Left cardiac atrium (tissue), 4 donors: ENCODE measurements around the gene GAGE10. TPM values are rescaled to one million over a fixed set of nuclear protein-coding genes. Genes with fewer than 3 reads are reported as not detected.
"Not testable (repeated sequence)": the region's sequence is repeated elsewhere in the genome, so short reads cannot be mapped to it uniquely, and the experiment has no call there.

Experiments
- ATAC-seq, 2 donors: fragments of 200-7000 bp; cut with Tn5 transposase; one replicate each; pipeline ENCODE4 v1.9.1; 2020; ENCODE audit warnings: mild to moderate bottlenecking in 2 of 2, moderate library complexity in 2 of 2
- DNase-seq: peaks from one replicate; pipeline ENCODE4 v3.0.0-alpha.2; 2020
- intact Hi-C, 2 donors: fragments of 100-400 bp; cut with DNase I; formaldehyde crosslinking; loops; one replicate each; pipeline versions ENCODE4 v1.14.1 to v1.15.1; 2022 to 2023
- total RNA-seq, 2 donors: library from RNA; stranded (reverse); fragmentation: NEBNext Ultra II Directional; extraction: Animal tissue kit (Norgen Biotek cat#: 25700); gene quantifications; one replicate each; pipeline ENCODE4 v1.2.1, GENCODE V29; 2021
- donor health status: DM: no; HTN: yes; CAD: no.
- donor health status: DM: no; HTN: yes; CAD: no; lungs with severe emphysema.
- donor health status: DM: yes; HTN: yes; CAD: no.
- donor health status: Dilated cardiomyopathy.

The GAGE10 gene
- total RNA-seq, 2 donors from 2014 or later: not detected

DNA sequence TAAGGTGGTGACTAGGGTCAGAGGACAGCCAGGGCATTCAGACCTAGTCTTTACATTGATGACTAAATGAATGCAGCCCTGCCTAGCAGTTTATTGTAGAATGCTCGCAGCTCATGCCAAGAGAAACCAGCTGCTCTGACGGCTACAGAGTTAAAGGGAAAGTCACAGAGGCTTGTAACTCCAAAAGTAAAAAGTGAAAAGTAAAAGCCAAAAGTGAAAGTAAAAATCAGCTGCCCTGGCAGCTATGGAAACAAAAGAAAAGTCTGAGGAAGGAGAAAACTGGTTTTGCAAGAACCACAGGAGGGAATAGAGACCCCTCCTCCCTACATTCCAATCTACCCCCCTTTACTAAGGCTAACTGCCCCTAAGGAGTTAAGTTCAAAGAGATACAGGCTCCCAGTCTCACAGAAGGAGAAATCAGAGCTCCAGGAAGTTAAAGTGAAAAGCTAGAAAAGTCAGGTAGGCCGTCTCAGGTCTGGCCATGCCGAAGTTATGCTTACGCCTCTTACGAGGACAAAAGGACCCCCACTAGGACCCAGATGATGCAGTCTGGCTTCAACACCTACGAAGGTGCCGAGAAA, 6.0 kb downstream of the GAGE10 start:
- ATAC-seq: peak; percentile 26 to 38

DNA sequence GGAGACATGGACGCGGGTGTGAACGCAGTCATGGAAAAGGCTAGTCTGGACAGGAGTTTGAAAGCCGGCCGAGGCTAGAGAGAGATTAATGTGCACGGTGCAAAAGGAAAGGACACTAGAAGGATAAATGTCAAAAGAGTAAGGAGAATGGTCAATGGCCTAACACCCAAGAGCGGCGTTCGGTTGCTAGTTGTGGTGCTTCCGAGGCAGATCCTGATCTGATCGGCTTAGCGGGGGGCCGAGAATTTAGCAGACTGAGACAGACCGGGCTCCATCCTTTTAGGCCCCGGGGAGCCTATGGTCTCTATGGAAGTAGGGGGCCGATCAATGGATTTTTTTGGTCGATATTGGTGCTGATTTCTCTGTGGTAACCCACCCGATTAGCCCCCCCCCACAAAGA, 6.9 kb downstream of the GAGE10 start:
- no peak for ATAC-seq
- intact Hi-C loops: no loop called here
- DNase-seq: no peak

More for the DNA sequence above, 6.0 kb downstream of the GAGE10 start:
- no peak for DNase-seq
- intact Hi-C loops: no loop called here

DNA sequence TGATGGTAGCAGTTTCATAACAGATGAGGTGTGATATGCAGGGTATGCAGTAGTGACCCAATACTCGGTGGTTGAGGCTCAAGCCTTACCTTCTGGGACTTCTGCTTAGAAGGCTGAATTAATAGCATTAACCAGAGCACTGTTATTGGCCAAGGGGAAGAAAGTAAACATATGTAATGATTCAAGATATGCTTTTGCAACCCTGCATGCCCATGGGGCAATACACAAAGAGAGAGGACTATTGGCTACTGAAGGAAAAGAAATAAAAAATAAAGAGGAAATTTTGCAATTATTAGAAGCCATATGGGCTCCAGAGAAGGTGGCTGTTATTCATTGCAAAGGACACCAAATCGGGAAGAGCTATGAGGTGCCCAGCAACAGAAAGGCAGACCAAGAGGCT, 8.7 kb downstream of the GAGE10 start:
- ATAC-seq: no peak
- intact Hi-C loops: no loop called here

DNA sequence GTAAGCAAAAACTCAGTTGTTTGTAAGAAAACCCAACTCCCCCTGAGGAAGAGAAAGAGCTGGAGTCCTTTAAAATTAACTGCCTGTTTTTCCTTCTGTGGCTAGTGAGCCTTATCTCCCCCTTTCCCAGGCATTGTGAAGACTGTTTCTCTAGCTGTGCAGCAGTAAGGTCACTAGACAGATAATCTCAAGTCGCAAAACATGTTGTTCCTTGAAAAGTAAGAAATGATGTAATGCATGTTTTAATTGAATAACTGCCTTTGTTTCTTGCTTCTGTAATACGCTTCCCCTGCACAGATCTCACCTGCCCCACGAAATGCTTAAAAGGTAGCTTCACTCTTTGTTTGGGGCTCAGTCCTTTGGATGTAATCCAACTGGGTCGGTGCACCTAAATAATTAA, 12.6 kb downstream of the GAGE10 start:
- ATAC-seq (no peak), DNase-seq (no peak)
- intact Hi-C loops: no loop called here

More for the DNA sequence above, 8.7 kb downstream of the GAGE10 start:
- DNase-seq: no peak

DNA sequence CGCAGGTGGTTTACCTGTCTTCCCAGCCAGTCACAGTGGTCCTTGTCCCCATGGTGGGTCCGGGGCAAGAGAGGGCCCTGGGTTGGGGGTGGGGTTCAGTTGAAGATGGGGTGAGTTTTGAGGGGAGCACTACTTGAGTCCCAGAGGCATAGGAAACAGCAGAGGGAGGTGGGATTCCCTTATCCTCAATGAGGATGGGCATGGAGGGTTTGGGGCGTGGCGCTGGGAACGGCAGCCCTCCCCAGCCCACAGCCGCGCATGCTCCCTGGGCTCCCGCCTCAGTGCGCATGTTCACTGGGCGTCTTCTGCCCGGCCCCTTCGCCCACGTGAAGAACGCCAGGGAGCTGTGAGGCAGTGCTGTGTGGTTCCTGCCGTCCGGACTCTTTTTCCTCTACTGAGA, 18.3 kb downstream of the GAGE10 start, which contains the start of gene GAGE12J:
Gene GAGE12J, plus strand, starts transcription at position 301 of the 400 bp plus-strand sequence. CDS start 1,157 bp downstream, outside the sequence.
- intact Hi-C loops, ATAC-seq, DNase-seq: not testable (repeated sequence)

DNA sequence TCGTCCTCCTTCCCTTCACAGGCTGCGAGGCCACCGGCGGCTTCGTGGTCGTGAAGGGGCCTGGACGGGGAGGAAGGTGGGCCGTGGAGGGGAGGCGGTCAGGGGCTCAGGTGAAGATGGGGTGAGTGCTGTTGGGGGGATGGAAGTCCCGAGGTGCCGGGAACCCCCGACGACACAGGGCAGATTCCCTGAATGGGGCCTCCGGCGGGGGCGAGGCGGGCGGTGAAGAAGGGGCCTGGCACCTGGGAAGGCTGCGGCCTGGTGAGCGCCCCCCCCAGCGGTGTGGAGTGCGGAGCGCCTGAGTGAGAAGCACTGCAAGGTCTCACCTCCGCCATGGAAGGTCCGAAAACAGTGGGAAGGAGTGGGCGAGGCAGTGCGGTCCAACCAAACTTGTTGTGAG, 18.8 kb downstream of the GAGE10 start:
- intact Hi-C loops, ATAC-seq, DNase-seq: not testable (repeated sequence)

DNA sequence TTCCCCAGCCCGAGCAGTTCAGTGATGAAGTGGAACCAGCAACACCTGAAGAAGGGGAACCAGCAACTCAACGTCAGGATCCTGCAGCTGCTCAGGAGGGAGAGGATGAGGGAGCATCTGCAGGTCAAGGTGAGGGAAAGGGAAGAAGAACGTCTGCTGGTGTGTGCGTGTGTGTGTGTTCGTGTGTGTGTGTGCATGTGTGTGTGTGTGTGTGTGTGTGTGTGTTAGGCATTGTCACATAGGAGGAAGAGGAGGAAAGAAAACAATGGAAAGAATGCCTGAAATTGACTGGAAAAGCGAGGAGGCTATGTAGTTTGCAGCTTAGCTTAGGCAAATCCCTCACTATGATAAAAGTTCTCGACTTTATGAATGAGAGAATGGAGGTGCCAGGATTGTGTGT, 20.3 kb downstream of the GAGE10 start:
- intact Hi-C loops, ATAC-seq, DNase-seq: not testable (repeated sequence)

DNA sequence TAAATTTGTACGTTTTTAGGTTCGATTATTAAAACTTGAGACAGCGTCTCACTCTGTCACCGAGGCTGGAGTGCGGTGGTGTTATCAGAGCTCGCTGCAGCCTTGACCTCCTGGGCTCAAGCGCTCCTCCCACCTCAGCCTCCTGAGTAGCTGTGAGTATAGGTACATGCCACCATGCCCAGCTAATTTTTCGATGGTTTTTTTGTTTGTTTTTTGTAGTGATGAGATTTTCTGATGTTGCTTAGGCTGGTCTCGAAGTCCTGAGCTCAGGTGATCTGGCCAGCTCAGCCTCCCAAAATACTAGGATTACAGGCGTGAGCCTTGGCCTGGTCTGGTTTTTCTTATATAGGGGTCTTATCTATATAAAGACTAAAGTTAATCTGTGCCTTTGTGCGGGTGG, 27.0 kb downstream of the GAGE10 start:
- intact Hi-C loops, DNase-seq, ATAC-seq: not testable (repeated sequence)

DNA sequence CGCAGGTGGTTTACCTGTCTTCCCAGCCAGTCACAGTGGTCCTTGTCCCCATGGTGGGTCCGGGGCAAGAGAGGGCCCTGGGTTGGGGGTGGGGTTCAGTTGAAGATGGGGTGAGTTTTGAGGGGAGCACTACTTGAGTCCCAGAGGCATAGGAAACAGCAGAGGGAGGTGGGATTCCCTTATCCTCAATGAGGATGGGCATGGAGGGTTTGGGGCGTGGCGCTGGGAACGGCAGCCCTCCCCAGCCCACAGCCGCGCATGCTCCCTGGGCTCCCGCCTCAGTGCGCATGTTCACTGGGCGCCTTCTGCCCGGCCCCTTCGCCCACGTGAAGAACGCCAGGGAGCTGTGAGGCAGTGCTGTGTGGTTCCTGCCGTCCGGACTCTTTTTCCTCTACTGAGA, 27.8 kb downstream of the GAGE10 start, which contains the start of gene GAGE13:
Gene GAGE13, plus strand, starts transcription at position 301 of the 400 bp plus-strand sequence. CDS start 1,156 bp downstream, outside the sequence.
- DNase-seq, intact Hi-C loops, ATAC-seq: not testable (repeated sequence)

DNA sequence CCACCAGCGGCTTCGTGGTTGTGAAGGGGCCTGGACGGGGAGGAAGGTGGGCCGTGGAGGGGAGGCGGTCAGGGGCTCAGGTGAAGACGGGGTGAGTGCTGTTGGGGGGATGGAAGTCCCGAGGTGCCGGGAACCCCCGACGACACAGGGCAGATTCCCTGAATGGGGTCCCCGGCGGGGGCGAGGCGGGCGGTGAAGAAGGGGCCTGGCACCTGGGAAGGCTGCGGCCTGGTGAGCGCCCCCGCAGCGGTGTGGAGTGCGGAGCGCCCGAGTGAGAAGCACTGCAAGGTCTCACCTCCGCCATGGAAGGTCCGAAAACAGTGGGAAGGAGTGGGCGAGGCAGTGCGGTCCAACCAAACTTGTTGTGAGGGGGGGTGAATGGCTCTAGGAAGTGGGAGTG, 28.4 kb downstream of the GAGE10 start:
- DNase-seq, intact Hi-C loops: not testable (repeated sequence)

DNA sequence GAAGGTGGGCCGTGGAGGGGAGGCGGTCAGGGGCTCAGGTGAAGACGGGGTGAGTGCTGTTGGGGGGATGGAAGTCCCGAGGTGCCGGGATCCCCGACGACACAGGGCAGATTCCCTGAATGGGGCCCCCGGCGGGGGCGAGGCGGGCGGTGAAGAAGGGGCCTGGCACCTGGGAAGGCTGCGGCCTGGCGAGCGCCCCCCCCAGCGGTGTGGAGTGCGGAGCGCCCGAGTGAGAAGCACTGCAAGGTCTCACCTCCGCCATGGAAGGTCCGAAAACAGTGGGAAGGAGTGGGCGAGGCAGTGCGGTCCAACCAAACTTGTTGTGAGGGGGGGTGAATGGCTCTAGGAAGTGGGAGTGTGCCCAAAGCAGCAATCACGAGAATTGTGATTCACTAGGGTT, 38.0 kb downstream of the GAGE10 start:
- intact Hi-C loops, ATAC-seq, DNase-seq: not testable (repeated sequence)

More for the DNA sequence above, 28.4 kb downstream of the GAGE10 start:
- not testable (repeated sequence) for ATAC-seq

DNA sequence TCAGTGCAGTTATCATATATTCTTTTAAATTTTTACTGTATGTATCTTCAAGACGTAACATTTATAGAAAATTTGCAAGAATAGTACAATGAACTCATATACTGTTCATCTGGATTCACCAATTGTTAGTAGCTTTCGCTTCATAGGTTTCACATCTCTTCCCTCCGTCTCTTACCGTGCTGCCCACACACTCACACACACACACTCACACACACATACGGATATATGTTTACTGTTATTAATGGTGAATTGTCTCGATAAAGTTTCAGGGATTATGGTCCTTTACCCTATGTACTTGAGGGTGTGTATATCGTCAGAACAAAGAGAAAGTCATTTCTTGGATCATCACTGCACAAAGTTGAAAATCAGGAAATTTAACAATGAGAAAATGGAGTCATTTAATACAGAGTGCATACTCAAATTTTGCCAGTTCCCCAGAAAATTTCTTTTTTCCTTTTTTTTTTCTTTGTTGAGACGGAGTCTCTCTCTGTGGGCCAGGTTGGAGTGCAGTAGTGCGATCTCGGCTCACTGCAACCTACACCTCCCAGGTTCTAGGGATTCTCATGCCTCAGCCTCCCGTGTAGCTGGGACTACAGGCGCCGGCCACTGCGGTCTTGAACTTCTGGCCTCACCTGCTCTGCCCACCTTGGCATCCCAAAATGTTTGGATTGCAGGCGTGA, 41.2 kb downstream of the GAGE10 start:
- intact Hi-C loops, DNase-seq, ATAC-seq: not testable (repeated sequence)

DNA sequence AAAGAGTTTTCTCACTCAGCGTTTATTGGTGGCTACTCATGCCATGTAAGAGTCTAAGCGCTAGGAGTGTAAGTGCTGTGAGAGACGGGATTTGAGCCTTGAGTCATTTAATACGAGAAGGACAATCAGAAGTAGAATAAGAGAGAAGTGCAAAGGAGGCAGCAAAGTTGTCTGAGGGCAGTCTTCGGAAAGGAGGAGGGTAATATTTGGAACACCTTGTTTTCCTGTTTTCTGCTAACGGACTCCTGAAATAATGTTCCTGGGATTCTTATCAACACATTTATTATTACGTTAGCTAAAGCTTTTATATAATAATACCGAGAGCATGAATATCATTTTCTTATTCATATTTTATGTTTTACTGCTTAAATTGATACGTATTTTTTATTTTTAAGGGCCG, 42.0 kb downstream of the GAGE10 start:
- DNase-seq, intact Hi-C loops, ATAC-seq: not testable (repeated sequence)

DNA sequence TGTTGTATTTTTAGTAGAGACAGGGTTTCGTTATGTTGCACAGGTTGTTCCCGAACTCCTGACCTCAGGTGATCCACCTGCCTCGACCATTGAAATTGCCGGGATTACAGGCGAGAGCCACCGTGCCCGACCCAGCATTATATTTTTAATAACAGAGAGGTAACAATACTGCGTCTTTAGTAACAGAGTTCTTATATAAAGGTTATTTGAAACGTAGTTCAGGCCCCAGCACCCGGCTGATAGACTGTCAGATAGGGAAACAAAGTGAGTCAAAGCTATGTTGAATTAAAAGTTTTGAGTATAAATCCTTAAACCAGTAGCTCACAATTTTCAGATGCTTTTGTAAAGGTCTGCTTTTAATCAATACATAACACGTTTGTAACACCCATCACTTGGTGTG, 42.7 kb downstream of the GAGE10 start:
- DNase-seq, intact Hi-C loops, ATAC-seq: not testable (repeated sequence)

Other genes with a start within 250 kb of the GAGE10 start
- 1 to 10 TPM; 2.4 to 2.7 TPM for gene CCDC120, start 244.6 kb upstream of the GAGE10 start, total RNA-seq
- 10 to 100 TPM; 15.6 to 20.1 TPM for gene PRAF2, start 229.6 kb upstream of the GAGE10 start, total RNA-seq
- 10 to 100 TPM; 52.3 to 61.1 TPM for gene WDR45, start 223.8 kb upstream of the GAGE10 start, total RNA-seq
- gene GPKOW, start 179.9 kb upstream of the GAGE10 start, total RNA-seq: 10 to 100 TPM; 17.1 to 19.4 TPM
- 1 to 10 TPM; 7.7 to 7.9 TPM for gene MAGIX, start 140.9 kb upstream of the GAGE10 start, total RNA-seq
- gene PLP2, start 131.7 kb upstream of the GAGE10 start, total RNA-seq: 100 to 1,000 TPM in 1 of 2 donors, 10 to 100 TPM in 1; 97.5 to 114 TPM
- gene PRICKLE3, start 117.3 kb upstream of the GAGE10 start, total RNA-seq: 10 to 100 TPM in 1 of 2 donors, 1 to 10 TPM in 1; 9.9 to 14.8 TPM
- 1 to 10 TPM; 1.8 to 2.8 TPM for gene SYP, start 103.5 kb upstream of the GAGE10 start, total RNA-seq
- under 1 TPM; 0.03 to 0.21 TPM for gene CACNA1F, start 70.3 kb upstream of the GAGE10 start, total RNA-seq
- gene CCDC22, start 68.2 kb upstream of the GAGE10 start, total RNA-seq: 10 to 100 TPM in 1 of 2 donors, 1 to 10 TPM in 1; 8.8 to 10.7 TPM
- not detected for gene FOXP3, start 38.9 kb upstream of the GAGE10 start, total RNA-seq
- 10 to 100 TPM; 17.5 to 22.5 TPM for gene PPP1R3F, start 33.9 kb upstream of the GAGE10 start, total RNA-seq
- gene GAGE12J, start 18.4 kb downstream of the GAGE10 start, total RNA-seq: not detected
- not detected for gene GAGE13, start 27.9 kb downstream of the GAGE10 start, total RNA-seq
- gene GAGE12C, start 228.5 kb downstream of the GAGE10 start, total RNA-seq: not detected
- not detected for gene GAGE12D, start 238.1 kb downstream of the GAGE10 start, total RNA-seq
- gene GAGE12E, start 247.6 kb downstream of the GAGE10 start, total RNA-seq: not detected